GM21529 (cell line): Measurements from ENCODE around the gene AKAP9.
"Not testable (repeated sequence)": the region's sequence is repeated elsewhere in the genome, so short reads cannot be mapped to it uniquely, and the experiment has no call there.

Experiments used
- ATAC-seq: cut with Tn5 transposase; IDR thresholded peaks from one replicate; pipeline ENCODE4 v1.9.1; 2021; ENCODE audit not compliant: unreplicated experiment

Gene AKAP9

GRCh38 chr7:92057375-92057774, 116.7 kb downstream of the AKAP9 start:
- ATAC-seq: no peak

GRCh38 chr7:92058040-92058439, 117.4 kb downstream of the AKAP9 start:
- ATAC-seq: no peak

DNA sequence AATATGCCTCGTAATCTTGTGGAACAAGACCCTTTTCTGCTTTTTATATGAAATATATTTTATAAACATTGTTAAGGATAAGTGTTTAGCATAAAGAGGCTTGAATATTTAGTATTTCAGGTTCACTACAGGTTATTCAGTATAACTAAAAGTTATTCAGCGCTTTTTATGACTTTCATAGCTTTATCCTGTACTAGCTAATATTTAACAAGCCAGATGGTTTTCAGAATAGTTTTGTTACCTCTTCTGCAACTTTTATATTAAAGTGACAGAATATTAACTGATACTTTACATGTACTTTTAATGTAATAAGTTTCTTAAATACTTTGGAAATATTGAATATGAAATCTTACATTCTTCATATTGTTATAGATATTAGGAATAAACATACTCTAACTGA, 118.2 kb downstream of the AKAP9 start:
- no peak for ATAC-seq

GRCh38 chr7:92061154-92061553, 120.5 kb downstream of the AKAP9 start:
- no peak for ATAC-seq

GRCh38 chr7:92064438-92065029, 123.9 kb downstream of the AKAP9 start:
- ATAC-seq: no peak

DNA sequence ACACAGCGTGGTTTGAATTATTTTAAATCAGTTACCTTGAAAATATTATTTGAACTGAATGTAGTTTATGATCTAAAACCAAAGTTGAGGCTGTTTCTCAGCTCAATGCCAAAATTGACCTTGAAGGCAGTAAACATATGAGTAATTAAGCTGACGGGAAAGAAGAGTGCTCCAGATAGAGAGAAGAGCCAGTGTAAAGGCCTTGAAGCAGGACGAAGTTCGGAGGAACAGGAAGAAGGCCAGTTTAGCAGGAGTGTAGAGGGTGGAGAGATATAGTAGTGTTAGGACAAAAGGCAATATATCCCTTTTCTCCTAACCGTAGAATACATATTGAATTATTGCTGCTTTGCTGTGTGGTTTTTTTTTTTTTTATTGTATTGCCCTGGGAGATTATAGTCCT, 130.4 kb downstream of the AKAP9 start:
- ATAC-seq: no peak

DNA sequence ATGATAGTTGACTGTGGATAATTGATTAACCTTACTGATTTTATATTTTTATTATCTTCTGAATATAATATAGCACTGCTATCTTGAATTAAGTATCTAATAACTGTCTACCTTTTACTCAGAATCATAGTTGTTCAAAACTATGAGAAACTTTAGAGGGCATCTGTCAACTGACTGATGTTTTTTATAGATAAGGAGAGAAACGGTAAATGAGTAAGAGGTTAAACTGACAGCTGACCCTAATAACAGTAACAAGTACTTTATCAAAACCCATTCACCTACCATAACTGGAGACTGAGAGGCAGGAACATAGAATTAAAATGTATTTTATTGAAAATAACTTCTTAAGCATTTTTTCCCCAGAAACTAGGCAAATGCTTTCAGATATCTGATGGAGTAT, 131.5 kb downstream of the AKAP9 start:
- no peak for ATAC-seq

DNA sequence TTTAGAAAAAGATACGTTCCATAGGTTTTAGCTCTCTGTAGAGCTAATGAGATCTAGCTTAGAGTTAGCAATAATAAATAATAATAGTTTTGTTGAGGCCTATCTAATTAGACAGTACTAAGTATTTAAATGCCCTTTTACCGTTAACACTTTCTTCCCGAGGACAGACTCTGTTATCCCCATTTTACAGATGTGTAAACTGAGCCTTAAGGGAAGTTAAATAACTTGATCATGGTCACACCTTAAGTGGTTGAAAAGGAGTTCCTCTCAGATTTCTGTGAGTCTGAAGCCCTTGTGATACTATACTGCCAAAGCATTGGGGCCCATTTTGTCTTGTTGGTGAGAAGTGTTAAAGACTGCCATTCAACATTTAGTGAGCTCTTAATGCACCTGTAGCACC, 132.0 kb downstream of the AKAP9 start:
- ATAC-seq: no peak

DNA sequence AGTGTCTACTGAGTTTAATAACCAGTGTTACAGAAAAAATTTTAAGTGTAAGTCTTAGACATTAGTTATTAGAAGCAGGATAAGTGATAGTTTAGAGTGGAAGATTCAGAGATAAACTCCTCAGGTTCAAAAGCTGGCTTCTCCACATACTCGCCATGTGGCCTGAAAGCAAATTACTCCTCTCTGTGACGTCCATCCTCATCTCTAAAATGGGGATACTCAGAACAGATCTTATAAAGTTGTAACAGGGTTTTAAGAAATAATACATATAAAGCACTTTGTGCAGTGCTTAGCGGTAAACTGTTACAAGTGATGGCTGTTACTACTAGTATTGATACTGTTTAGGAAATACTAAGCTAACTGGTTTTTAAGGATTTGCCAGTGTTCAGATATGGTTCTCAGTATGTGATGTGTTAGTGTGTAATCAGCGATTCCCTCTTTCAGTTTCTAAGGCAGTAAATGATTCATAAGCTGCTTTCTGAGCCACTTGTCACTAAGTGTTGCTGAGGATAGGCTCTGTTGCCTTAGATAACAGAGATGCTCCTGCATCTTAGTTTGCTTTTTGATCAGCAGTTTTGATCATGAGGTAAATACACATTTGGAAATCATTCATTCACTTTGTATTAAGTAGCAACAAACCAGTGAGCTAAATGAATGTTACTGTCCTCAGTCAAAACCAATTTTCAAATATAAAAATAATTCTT, 134.9 kb downstream of the AKAP9 start:
- peak; percentile 96 for ATAC-seq

GRCh38 chr7:92076509-92076908, 135.8 kb downstream of the AKAP9 start:
- ATAC-seq: no peak

DNA sequence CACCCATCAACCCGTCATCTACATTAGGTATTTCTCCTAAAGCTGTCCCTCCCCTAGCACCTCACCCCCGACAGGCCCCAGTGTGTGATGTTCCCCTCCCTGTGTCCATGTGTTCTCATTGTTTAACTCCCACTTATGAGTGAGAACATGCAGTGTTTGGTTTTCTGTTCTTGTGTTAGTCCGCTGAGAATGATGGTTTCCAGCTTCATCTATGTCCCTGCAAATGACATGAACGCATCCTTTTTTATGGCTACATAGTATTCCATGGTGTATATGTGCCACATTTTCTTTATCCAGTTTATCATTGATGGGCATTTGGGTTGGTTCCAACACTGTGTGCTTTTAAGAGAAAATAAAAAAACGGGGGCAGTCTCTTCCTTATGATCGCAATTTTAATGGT, 143.3 kb downstream of the AKAP9 start:
- not testable (repeated sequence) for ATAC-seq

- no peak for ATAC-seq
Measured at GRCh38 chr7:92088266-92088665, 147.6 kb downstream of the AKAP9 start.

GRCh38 chr7:92092210-92092609, 151.5 kb downstream of the AKAP9 start:
- no peak for ATAC-seq

DNA sequence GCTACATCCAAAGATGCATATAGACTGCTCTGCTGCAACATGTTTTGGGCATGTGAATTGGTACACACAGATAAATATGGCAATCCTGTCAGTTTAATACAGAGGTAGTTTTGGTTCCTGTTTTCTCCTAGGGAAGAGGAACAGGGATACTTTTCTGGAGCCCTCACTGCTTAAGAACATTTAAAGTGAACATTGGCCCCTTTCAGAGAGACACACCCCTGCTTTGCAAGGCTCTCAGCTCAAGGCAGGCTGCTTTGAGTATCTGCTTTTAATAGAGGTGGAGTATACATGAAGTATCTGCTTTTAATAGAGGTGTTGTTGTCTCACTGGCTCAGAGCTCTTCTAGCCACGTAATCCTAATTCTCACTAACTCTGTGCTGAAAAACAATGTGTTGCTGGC, 154.7 kb downstream of the AKAP9 start:
- no peak for ATAC-seq

DNA sequence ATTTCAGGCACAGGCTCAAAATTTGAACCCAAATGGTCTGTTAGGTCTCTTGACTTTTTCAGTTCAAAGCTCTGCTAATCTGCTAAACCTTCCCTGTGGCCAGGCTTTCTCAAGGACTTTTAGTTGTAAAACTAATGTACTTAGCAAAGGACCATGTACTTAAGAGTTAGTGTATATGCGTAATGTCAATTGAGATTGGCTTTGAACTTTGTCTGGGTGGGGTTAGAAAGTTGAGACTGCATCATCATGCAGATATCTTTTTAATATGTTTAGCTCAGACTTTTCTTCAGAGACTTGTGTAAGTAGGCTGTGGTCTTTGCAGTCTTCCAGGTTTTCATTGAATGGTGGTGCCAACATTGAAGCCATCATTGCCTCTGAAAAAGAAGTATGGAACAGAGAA, 159.9 kb downstream of the AKAP9 start:
- ATAC-seq: no peak

GRCh38 chr7:92102862-92103261, 162.2 kb downstream of the AKAP9 start:
- ATAC-seq: not testable (repeated sequence)

- ATAC-seq: no peak
Measured at GRCh38 chr7:92108821-92109220, 168.2 kb downstream of the AKAP9 start.

- no peak for ATAC-seq
Measured at GRCh38 chr7:92110857-92111256, 170.2 kb downstream of the AKAP9 start.

DNA sequence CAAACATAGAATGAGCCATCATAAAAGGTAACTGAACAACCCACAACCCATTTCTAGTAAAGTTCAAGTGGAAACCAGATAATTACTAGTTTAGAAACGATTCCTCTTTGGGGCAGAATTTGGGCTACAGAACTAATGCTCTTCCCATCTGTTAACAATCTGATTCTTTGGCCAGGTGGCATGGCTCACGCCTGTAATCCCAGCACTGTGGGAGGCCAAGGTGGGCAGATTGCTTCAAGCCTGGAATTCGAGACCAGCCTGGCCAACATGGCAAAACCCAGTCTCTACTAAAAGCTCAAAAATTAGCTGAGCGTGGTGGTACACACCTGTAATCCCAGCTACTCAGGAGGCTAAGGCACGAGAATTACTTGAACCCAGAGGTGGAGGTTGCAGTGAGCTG, 175.2 kb downstream of the AKAP9 start:
- ATAC-seq: no peak

DNA sequence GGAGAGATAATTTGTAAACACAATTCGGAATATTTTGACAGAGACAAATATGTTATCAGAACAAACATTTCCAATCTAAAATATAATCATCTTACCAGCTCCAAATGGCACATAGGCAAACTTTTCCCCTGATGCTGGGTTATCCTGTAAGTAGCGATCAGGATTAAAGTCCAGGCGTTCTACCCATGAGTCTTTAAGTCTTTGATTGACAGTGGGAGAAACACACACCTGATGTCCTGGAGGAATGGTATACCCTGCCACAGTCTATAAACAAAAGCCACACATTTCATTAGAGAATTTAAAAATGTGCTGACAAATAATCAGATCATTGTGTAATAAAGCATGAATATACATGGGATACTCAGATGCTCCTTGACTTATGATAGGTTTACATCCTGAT, 176.3 kb downstream of the AKAP9 start:
- ATAC-seq: no peak

GRCh38 chr7:92119213-92119759, 178.6 kb downstream of the AKAP9 start:
- ATAC-seq: no peak

DNA sequence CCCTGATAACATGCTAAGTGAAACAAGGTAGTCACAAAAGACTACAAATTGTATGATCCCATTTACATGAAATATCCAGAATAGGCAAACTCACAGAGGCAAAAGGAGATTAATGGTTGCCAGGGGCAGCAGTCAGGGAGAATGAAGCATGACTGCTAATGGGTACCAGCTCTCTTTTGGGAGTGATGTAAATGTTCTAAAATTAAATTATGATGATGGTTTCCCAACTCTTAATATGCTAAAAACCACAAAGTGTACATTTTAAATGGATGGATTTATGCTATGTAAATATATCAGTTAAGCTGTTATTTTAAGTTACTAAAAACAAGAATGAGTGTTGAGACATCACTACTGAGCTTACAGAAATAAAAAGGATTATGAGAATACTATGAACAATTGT, 181.0 kb downstream of the AKAP9 start:
- no peak for ATAC-seq

DNA sequence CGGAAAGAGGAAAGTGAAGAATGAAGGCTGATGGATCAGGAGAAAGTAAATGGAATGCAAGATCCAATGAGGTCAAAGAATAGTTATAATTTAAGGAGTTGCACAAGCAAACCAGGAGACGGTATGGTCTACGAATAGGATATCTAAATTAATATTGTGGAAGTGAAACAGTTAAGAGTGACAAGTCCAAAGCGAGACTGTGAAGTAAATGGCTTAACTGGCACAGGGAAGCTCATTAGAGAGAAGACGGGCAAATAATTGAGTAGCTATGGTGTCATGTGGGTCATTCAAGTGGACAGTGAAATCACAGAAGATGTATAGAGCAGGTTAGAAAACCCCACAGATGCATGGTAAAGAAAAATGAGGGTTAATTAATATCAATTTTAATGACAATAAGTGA, 190.4 kb downstream of the AKAP9 start:
- ATAC-seq: no peak
